HepG2 (cell line): ENCODE measurements around the gene FAR1.

ENCODE experiments used
- ARID2 ChIP-seq: sonication (generic); formaldehyde crosslinking; IDR thresholded peaks from 2 replicates; pipeline ENCODE4 v1.8.1; 2022; ENCODE audit warnings: mild to moderate bottlenecking, missing genetic modification reagents, borderline replicate concordance
- HMGXB4 ChIP-seq, 2 experiments: sonication (generic) in 1 of 2; formaldehyde crosslinking in 1 of 2; IDR thresholded peaks; 2 replicates each; pipeline versions ENCODE4 v1.4.0 to v1.6.1; 2018 to 2020; ENCODE audit warnings: missing genetic modification reagents in 2 of 2, borderline replicate concordance in 1 of 2, low read depth in 1 of 2, mild to moderate bottlenecking in 1 of 2, missing biosample characterization in 1 of 2
- IRF2 ChIP-seq: IDR thresholded peaks from 2 replicates; pipeline ENCODE4 v1.6.1; 2018; ENCODE audit warnings: missing genetic modification reagents, missing compliant biosample characterization
- NFRKB ChIP-seq: fragments of 450-650 bp; IDR thresholded peaks from 2 replicates; pipeline ENCODE4 v1.6.1; 2017
- POLR2A ChIP-seq, 2 experiments: IDR thresholded peaks; 2 replicates each; pipeline ENCODE4 v1.6.1; 2011; ENCODE audit warnings: low read depth in 2 of 2, low read length in 2 of 2, mild to moderate bottlenecking in 1 of 2, moderate library complexity in 1 of 2; ENCODE audit not compliant: insufficient read depth in 1 of 2
- RAD21 ChIP-seq: fragments of 450-650 bp; formaldehyde crosslinking; IDR thresholded peaks from 2 replicates; pipeline ENCODE4 v1.5.0; 2020; ENCODE audit warnings: mild to moderate bottlenecking
- ZNF281 ChIP-seq: sonication (generic); formaldehyde crosslinking; IDR thresholded peaks from 2 replicates; pipeline ENCODE4 v1.4.0; 2020; ENCODE audit warnings: missing genetic modification reagents, borderline replicate concordance
- ZNF354B ChIP-seq: sonication (generic); formaldehyde crosslinking; IDR thresholded peaks from 2 replicates; pipeline ENCODE4 v1.8.0; 2022; ENCODE audit warnings: mild to moderate bottlenecking, missing genetic modification reagents
- ZNF746 ChIP-seq: sonication (generic); formaldehyde crosslinking; IDR thresholded peaks from 2 replicates; pipeline ENCODE4 v1.8.0; 2022; ENCODE audit warnings: mild to moderate bottlenecking, missing genetic modification reagents
- TF ChIP-seq, protein P1 (sequence below): sonication (generic); formaldehyde crosslinking; IDR thresholded peaks from 2 replicates; pipeline ENCODE4 v1.5.0; 2020; ENCODE audit warnings: mild to moderate bottlenecking, missing genetic modification reagents, moderate library complexity
- TF ChIP-seq, protein P2 (sequence below): sonication (generic); formaldehyde crosslinking; IDR thresholded peaks from 2 replicates; pipeline ENCODE4 v1.4.0; 2020; ENCODE audit warnings: missing genetic modification reagents

GRCh38 chr11:13778345-13778744 lies 109.9 kb downstream of the FAR1 start:
- TF ChIP-seq, protein P1, sequence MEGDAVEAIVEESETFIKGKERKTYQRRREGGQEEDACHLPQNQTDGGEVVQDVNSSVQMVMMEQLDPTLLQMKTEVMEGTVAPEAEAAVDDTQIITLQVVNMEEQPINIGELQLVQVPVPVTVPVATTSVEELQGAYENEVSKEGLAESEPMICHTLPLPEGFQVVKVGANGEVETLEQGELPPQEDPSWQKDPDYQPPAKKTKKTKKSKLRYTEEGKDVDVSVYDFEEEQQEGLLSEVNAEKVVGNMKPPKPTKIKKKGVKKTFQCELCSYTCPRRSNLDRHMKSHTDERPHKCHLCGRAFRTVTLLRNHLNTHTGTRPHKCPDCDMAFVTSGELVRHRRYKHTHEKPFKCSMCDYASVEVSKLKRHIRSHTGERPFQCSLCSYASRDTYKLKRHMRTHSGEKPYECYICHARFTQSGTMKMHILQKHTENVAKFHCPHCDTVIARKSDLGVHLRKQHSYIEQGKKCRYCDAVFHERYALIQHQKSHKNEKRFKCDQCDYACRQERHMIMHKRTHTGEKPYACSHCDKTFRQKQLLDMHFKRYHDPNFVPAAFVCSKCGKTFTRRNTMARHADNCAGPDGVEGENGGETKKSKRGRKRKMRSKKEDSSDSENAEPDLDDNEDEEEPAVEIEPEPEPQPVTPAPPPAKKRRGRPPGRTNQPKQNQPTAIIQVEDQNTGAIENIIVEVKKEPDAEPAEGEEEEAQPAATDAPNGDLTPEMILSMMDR = no peak
- no peak for TF ChIP-seq RAD21 (CRISPR knock-in tag)
- TF ChIP-seq ARID2 (CRISPR knock-in tag) = no peak
- TF ChIP-seq ZNF354B (CRISPR knock-in tag) = no peak
- no peak for TF ChIP-seq IRF2
- no peak for TF ChIP-seq POLR2A (IDR thresholded peaks at IDR 0.05; ENCODE audit: insufficient read depth in 1 of 2, low read depth in 2 of 2, low read length in 2 of 2)
- no peak for TF ChIP-seq NFRKB
- no peak for TF ChIP-seq ZNF746 (CRISPR knock-in tag)
- TF ChIP-seq, protein P2, sequence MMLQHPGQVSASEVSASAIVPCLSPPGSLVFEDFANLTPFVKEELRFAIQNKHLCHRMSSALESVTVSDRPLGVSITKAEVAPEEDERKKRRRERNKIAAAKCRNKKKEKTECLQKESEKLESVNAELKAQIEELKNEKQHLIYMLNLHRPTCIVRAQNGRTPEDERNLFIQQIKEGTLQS (CRISPR knock-in tag) = no peak
- TF ChIP-seq HMGXB4 (CRISPR knock-in tag; IDR thresholded peaks at IDR 0.05; ENCODE audit: borderline replicate concordance in 1 of 2, low read depth in 1 of 2) = no peak
- no peak for TF ChIP-seq ZNF281 (CRISPR knock-in tag)
